ENCODE data around the gene SUPT6H. TPM values are rescaled to one million over a fixed set of nuclear protein-coding genes. Genes with fewer than 3 reads are reported as not detected.
"Not testable (repeated sequence)": the region's sequence is repeated elsewhere in the genome, so short reads cannot be mapped to it uniquely, and the experiment has no call there.

The SUPT6H gene
- total and polyA plus RNA-seq, 5 donors, result 32.7 to 49.0 (median 45.9) TPM

DNA sequence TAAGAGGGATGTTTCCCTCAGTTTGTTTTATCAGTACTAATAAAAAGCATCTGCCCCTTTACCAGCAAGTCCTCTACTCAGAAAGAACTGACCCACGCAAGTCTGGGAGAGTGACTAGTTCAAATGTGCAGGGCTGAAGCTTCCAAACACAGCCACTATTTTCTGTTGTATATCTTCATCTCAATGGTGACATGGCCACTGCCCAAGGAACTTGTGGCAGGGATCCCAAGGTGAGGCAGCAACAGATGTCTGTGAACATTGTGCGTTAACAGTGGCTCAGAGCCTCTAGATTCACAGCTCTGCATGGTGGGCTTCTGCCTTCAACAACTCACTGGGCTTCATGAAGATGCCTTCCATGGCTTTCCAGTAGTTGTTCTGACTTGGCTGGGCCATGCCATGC, 13.3 kb upstream of the SUPT6H start:
- Histone ChIP-seq H3K9me3 (ENCODE audit: control insufficient read depth, low read length) (no peaks in the 10 kb centered on the region), H3K4me3 (ENCODE audit: low read length) (no peak overlapping the region), H3K4me1 (ENCODE audit: control insufficient read depth, insufficient read depth, low read length) (peaks cover 2% of the 10 kb centered on the region), H3K27ac (ENCODE audit: low read length) (no peak overlapping the region), H3K27me3 (ENCODE audit: control insufficient read depth, insufficient read depth) (no peaks in the 10 kb centered on the region)
- DNase-seq (no peak), ATAC-seq (no peak)
- WGBS, result 56% methylated on average over 2 of the region's 2 CpGs
- intact Hi-C loops (cut with DNase I), result no loop called here

DNA sequence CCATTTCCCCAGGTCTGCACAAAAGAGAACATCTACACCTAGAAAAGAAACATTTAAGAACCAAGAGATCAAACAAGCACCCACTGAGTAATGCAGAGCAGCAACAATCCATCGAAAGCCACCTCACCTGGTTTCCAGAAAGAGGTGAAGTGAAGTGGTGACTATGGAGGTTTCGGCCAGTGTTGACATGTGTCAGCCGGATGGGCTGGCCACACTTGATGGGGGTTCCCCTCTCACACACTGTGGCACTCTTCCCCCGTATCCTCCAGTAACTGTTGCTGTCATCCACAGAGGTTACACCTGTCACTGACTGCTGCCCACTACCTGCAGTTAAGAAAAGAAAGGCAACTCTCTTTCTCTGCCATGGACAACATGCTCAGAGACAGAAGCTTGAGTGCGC, 6.8 kb upstream of the SUPT6H start:
- H3K9me3 ChIP-seq (ENCODE audit: control insufficient read depth, low read length), result no peaks in the 10 kb centered on the region
- H3K4me3 ChIP-seq (ENCODE audit: low read length), result no peak overlapping the region
- intact Hi-C loops (cut with DNase I), result no loop called here
- WGBS, result 95% methylated on average over 5 of the region's 5 CpGs
- no peak overlapping the region for H3K27ac ChIP-seq (ENCODE audit: low read length)
- DNase-seq (no peak), ATAC-seq (no peak)
- H3K4me1 ChIP-seq (ENCODE audit: control insufficient read depth, insufficient read depth, low read length), result no peaks in the 10 kb centered on the region
- no peaks in the 10 kb centered on the region for H3K27me3 ChIP-seq (ENCODE audit: control insufficient read depth, insufficient read depth)

DNA sequence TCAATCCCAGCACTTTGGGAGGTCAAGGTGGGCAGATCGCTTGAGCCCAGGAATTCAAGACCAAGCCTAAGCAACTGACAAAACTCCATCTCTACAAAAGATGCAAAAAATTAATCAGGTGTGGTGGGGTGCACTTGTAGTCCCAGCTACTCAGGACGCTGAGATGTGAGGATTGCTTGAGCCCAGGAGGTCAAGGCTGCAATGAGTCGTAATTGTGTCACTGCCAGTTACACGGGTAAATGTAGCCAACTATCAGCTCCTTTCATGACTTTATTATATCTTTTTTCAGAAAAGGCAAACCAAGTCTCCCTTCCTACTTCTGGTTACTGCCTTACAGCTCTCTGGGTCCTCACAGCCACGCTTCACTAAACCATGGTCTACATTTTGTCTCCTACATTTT, 4.2 kb upstream of the SUPT6H start:
- Histone ChIP-seq H3K4me1 (ENCODE audit: control insufficient read depth, insufficient read depth, low read length) (no peaks in the 10 kb centered on the region), H3K27me3 (ENCODE audit: control insufficient read depth, insufficient read depth) (no peaks in the 10 kb centered on the region), H3K4me3 (ENCODE audit: low read length) (no peak overlapping the region), H3K27ac (ENCODE audit: low read length) (no peak overlapping the region), H3K9me3 (ENCODE audit: control insufficient read depth, low read length) (no peaks in the 10 kb centered on the region)
- DNase-seq (no peak), ATAC-seq (no peak)
- intact Hi-C loops (cut with DNase I), result no loop called here
- 89% methylated on average over 5 of the region's 5 CpGs for WGBS

DNA sequence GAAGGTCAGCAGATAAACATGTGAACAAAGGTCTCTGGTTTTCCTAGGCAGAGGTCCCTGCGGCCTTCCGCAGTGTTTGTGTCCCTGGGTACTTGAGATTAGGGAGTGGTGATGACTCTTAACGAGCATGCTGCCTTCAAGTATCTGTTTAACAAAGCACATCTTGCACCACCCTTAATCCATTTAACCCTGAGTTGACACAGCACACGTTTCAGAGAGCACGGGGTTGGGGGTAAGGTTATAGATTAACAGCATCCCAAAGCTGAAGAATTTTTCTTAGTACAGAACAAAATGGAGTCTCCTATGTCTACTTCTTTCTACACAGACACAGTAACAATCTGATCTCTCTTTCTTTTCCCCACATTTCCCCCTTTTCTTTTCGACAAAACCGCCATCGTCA, 3.7 kb upstream of the SUPT6H start:
- 86% methylated on average over 6 of the region's 8 CpGs for WGBS
- DNase-seq; intact Hi-C loops (cut with DNase I); H3K4me3 ChIP-seq (ENCODE audit: low read length); H3K27me3 ChIP-seq (ENCODE audit: control insufficient read depth, insufficient read depth); H3K4me1 ChIP-seq (ENCODE audit: control insufficient read depth, insufficient read depth, low read length); ATAC-seq; H3K27ac ChIP-seq (ENCODE audit: low read length); H3K9me3 ChIP-seq (ENCODE audit: control insufficient read depth, low read length): not testable (repeated sequence)

DNA sequence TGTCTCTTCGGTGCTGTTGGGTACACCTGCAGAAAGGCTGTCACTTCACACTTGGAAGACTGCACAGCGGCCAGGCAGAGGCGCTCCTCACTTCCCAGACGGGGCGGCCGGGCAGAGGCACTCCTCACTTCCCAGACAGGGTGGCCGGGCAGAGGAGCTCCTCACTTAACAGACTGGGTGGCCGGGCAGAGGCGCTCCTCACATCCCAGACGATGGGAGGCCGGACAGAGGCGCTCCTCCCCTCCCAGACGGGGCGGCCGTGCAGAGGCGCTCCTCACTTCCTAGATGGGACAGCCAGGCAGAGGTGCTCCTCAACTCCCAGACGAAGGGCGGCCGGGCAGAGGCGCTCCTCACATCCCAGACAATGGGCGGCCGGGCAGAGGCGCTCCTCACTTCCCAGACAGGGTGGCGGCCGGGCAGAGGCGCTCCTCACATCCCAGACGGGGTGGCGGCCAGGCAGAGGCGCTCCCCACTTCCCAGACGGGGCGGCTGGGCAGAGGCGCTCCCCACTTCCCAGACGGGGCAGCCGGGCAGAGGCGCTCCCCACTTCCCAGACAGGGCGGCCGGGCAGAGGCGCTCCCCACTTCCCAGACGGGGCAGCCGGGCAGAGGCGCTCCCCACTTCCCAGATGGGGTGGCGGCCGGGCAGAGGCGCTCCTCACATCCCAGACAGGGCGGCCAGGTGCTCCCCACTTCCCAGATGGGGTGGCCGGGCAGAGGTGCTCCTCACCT, 3.1 kb upstream of the SUPT6H start:
- intact Hi-C loops (cut with DNase I), result not testable (repeated sequence)
- WGBS, result 98% methylated on average over 46 of the region's 46 CpGs

DNA sequence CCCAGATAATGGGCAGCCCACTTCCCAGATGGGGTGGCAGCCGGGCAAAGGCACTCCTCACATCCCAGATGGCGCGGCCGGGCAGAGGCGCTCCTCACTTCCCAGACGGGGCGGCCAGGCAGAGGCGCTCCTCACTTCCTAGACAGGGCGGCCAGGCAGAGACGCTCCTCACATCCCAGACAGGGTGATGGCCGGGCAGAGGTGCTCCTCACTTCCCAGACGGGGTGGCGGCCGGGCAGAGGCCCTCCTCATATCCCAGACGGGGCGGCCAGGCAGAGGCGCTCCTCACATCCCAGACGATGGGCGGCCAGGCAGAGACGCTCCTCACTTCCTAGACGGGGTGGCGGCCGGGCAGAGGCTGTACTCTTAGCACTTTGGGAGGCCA, 2.5 kb upstream of the SUPT6H start:
- DNase-seq, result peak in 1 of 3 donors; percentile 51
- H3K4me1 ChIP-seq (ENCODE audit: control insufficient read depth, insufficient read depth, low read length); H3K27me3 ChIP-seq (ENCODE audit: control insufficient read depth, insufficient read depth); H3K4me3 ChIP-seq (ENCODE audit: low read length); H3K27ac ChIP-seq (ENCODE audit: low read length); intact Hi-C loops (cut with DNase I); ATAC-seq; H3K9me3 ChIP-seq (ENCODE audit: control insufficient read depth, low read length): not testable (repeated sequence)
- WGBS, result 98% methylated on average over 23 of the region's 23 CpGs

More for the DNA sequence above, 3.1 kb upstream of the SUPT6H start:
- H3K27me3 ChIP-seq (ENCODE audit: control insufficient read depth, insufficient read depth); H3K4me1 ChIP-seq (ENCODE audit: control insufficient read depth, insufficient read depth, low read length); H3K9me3 ChIP-seq (ENCODE audit: control insufficient read depth, low read length); DNase-seq; H3K4me3 ChIP-seq (ENCODE audit: low read length); ATAC-seq; H3K27ac ChIP-seq (ENCODE audit: low read length): not testable (repeated sequence)

DNA sequence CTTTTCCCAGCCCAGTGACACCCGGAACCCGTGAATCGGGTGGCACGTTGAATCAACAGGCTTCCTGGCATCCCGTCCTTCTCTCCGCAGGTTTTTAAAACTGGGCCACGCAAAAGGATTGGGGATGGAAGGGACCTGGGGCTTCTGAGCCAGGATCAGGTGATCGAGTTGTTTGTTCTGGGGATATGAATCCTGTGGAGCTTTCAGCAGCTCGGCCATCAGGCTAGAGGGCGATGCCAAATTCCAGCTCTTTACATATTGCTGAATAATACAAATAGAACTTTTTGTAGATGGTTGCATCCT, 473 bp downstream of the SUPT6H start:
- peak overlapping the region; percentile 98 for H3K4me3 ChIP-seq (ENCODE audit: low read length)
- no peaks in the 10 kb centered on the region for H3K27me3 ChIP-seq (ENCODE audit: control insufficient read depth, insufficient read depth)
- peak overlapping the region; percentile 92 for H3K27ac ChIP-seq (ENCODE audit: low read length)
- no peak for DNase-seq
- no peaks in the 10 kb centered on the region for H3K4me1 ChIP-seq (ENCODE audit: control insufficient read depth, insufficient read depth, low read length)
- intact Hi-C loops (cut with DNase I), result no loop called here
- no peak for ATAC-seq
- no peaks in the 10 kb centered on the region for H3K9me3 ChIP-seq (ENCODE audit: control insufficient read depth, low read length)
- WGBS, result 0% methylated on average over 10 of the region's 10 CpGs

DNA sequence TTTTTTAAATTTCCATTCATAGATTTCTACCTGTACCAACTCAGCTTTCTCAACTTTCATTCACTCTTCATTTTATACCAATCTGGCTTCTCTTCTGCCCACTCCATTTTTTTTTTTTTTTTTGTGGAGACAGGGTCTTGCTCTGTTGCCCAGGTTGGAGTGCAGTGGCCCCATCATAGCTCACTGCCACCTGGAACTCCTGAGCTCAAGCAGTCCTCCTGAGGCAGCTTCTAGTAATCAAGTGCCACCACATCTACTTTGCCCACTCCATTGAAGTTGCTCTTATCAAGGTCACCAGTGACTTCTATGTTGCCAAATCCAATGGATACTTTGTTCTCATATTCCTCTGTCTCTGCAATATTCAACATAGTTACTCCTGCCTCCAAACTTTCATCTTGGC, 1.7 kb downstream of the SUPT6H start:
- ATAC-seq (no peak), DNase-seq (no peak)
- intact Hi-C loops (cut with DNase I), result no loop called here
- Histone ChIP-seq H3K9me3 (ENCODE audit: control insufficient read depth, low read length) (no peaks in the 10 kb centered on the region), H3K4me1 (ENCODE audit: control insufficient read depth, insufficient read depth, low read length) (no peaks in the 10 kb centered on the region), H3K4me3 (ENCODE audit: low read length) (peak overlapping the region; percentile 14), H3K27me3 (ENCODE audit: control insufficient read depth, insufficient read depth) (no peaks in the 10 kb centered on the region), H3K27ac (ENCODE audit: low read length) (no peak overlapping the region)

DNA sequence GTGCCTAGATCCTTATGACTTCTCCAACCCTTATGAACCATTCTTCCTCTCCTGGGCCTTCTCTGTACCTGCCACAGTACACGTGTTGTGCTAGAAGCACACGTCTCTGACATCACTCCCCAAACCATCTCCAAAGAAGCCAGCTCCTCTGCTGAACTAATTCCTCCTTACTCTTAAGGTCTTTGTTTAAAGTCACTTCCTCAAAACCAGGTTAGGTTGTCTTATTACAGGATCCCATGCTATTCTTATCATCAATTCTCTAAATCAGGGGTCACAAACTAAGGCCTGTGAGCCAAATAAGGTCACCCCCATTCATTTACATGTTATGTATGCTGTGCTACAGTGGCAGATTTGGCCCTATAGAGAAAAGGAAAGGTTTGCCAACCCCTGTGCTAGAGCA, 4.0 kb downstream of the SUPT6H start:
- no peak overlapping the region for H3K27ac ChIP-seq (ENCODE audit: low read length)
- H3K9me3 ChIP-seq (ENCODE audit: control insufficient read depth, low read length), result no peaks in the 10 kb centered on the region
- 79% methylated on average over 2 of the region's 2 CpGs for WGBS
- H3K27me3 ChIP-seq (ENCODE audit: control insufficient read depth, insufficient read depth), result no peaks in the 10 kb centered on the region
- no peaks in the 10 kb centered on the region for H3K4me1 ChIP-seq (ENCODE audit: control insufficient read depth, insufficient read depth, low read length)
- intact Hi-C loops (cut with DNase I), result no loop called here
- H3K4me3 ChIP-seq (ENCODE audit: low read length), result no peak overlapping the region
- ATAC-seq (no peak), DNase-seq (no peak)

DNA sequence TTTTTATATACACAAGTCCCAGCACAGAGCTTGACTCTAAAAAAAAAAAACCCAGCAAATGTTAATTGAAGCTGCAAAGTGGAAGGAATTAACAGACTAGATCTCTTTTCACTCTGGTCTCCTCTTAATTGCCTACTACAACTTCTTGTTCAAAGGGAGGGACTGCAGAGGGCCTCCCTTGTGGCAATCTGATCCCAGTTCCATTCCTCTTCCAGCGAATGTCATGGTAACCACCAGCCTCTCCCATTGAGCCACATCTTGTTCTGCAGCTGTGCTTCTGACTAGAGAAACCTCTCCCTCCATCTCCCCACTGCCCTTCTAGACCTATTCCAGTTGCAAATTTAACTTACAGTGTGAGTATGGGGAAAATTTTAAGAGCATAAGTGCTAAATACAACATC, 5.9 kb downstream of the SUPT6H start:
- intact Hi-C loops (cut with DNase I), result no loop called here
- no peaks in the 10 kb centered on the region for H3K4me1 ChIP-seq (ENCODE audit: control insufficient read depth, insufficient read depth, low read length)
- 76% methylated on average over 1 of the region's 1 CpG for WGBS

DNA sequence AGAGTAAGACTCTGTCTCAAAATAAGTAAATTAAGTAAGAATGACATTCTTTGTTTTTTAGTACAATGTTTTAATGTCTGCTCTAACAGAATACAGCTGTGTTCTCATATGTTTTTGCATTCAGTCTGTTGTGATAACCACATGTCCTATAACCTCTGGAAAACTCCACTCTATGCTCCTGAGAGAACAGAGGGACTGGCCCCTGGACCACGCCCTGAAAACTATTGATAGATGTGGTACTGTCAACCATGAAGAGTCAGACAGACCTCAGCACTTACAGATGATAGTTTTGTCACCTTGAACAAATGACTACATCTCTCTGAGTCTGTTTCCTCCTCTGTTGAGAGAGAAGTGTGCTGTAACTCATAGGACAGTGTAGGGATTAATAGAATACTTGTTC, 7.9 kb downstream of the SUPT6H start:
- no peak for DNase-seq
- H3K4me3 ChIP-seq (ENCODE audit: low read length), result no peak overlapping the region
- intact Hi-C loops (cut with DNase I), result no loop called here
- 92% methylated on average over 1 of the region's 1 CpG for WGBS
- H3K27me3 ChIP-seq (ENCODE audit: control insufficient read depth, insufficient read depth), result no peaks in the 10 kb centered on the region
- no peak overlapping the region for H3K27ac ChIP-seq (ENCODE audit: low read length)
- H3K9me3 ChIP-seq (ENCODE audit: control insufficient read depth, low read length), result no peaks in the 10 kb centered on the region
- ATAC-seq, result no peak
- no peaks in the 10 kb centered on the region for H3K4me1 ChIP-seq (ENCODE audit: control insufficient read depth, insufficient read depth, low read length)

More for the DNA sequence above, 5.9 kb downstream of the SUPT6H start:
- Histone ChIP-seq H3K4me3 (ENCODE audit: low read length) (no peak overlapping the region), H3K27ac (ENCODE audit: low read length) (no peak overlapping the region), H3K27me3 (ENCODE audit: control insufficient read depth, insufficient read depth) (no peaks in the 10 kb centered on the region), H3K9me3 (ENCODE audit: control insufficient read depth, low read length) (no peaks in the 10 kb centered on the region)
- ATAC-seq (no peak), DNase-seq (no peak)

DNA sequence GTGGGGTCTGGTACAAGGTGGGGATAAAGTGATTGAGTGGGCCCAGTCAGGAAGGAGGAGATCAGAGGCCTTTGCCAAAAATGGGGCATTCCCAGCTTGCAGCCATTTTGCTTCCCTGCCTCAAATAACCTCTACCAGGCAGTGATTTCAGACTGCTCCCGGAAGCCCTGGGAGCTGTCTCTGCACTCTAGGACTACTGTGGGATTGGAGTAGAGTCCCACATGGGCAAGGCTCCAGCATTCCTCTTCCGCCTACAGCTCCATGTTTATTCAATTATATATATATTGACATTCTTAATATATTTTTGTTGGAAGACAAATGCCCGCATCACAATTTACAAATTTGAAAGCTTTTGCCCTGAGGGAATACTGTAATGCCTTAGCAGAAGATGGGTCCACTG, 13.5 kb downstream of the SUPT6H start:
- intact Hi-C loops (cut with DNase I), result no loop called here
- ATAC-seq (no peak), DNase-seq (no peak)
- Histone ChIP-seq H3K27me3 (ENCODE audit: control insufficient read depth, insufficient read depth) (no peaks in the 10 kb centered on the region), H3K4me3 (ENCODE audit: low read length) (no peak overlapping the region), H3K27ac (ENCODE audit: low read length) (no peak overlapping the region), H3K4me1 (ENCODE audit: control insufficient read depth, insufficient read depth, low read length) (no peaks in the 10 kb centered on the region), H3K9me3 (ENCODE audit: control insufficient read depth, low read length) (no peaks in the 10 kb centered on the region)
- 82% methylated on average over 3 of the region's 3 CpGs for WGBS

Data from right cardiac atrium (tissue), 5 donors.